MM.1S (cell line): ENCODE results near the gene ZC3H8.

Source experiments
- DNase-seq: peaks from one replicate; pipeline ENCODE4 v3.0.0-alpha.2; 2015
- H2AFZ ChIP-seq: fragments of 300-600 bp; sonication (generic); 2 replicates; pipeline ENCODE4 v1.6.0; 2016; ENCODE audit warnings: antibody characterized with exemption, low read length
- H3F3A ChIP-seq: fragments of 300-600 bp; sonication (generic); 2 replicates; pipeline ENCODE4 v1.6.1; 2016; ENCODE audit warnings: mild to moderate bottlenecking, antibody characterized with exemption, low read length, moderate library complexity, mixed read lengths; ENCODE audit not compliant: insufficient read depth
- H3K27ac ChIP-seq: fragments of 300-600 bp; sonication (generic); 2 replicates; pipeline ENCODE4 v1.5.1; 2016; ENCODE audit warnings: mild to moderate bottlenecking, low read length
- H3K27me3 ChIP-seq: fragments of 300-600 bp; sonication (generic); replicated peaks from 2 replicates; pipeline ENCODE4 v1.6.0; 2016; ENCODE audit warnings: low read length; ENCODE audit not compliant: insufficient read depth
- H3K36me3 ChIP-seq: fragments of 300-600 bp; sonication (generic); replicated peaks from 2 replicates; pipeline ENCODE4 v1.6.1; 2016; ENCODE audit warnings: mild to moderate bottlenecking, low read length, mixed read lengths; ENCODE audit not compliant: insufficient read depth
- H3K4me1 ChIP-seq: fragments of 300-600 bp; sonication (generic); 2 replicates; pipeline ENCODE4 v1.6.1; 2016; ENCODE audit warnings: low read length, mixed read lengths
- H3K4me2 ChIP-seq: fragments of 300-600 bp; sonication (generic); 2 replicates; pipeline ENCODE4 v1.6.0; 2016; ENCODE audit warnings: low read depth, low read length
- H3K4me3 ChIP-seq: fragments of 300-600 bp; sonication (generic); 2 replicates; pipeline ENCODE4 v1.5.1; 2016; ENCODE audit warnings: low read length, mixed read lengths
- H3K79me2 ChIP-seq: fragments of 300-600 bp; sonication (generic); 2 replicates; pipeline ENCODE4 v1.6.1; 2016; ENCODE audit warnings: mixed run types, low read length, mixed read lengths
- H3K9ac ChIP-seq: fragments of 300-600 bp; sonication (generic); 2 replicates; pipeline ENCODE4 v1.6.1; 2016; ENCODE audit warnings: low read length, mixed read lengths
- H3K9me2 ChIP-seq: fragments of 300-600 bp; sonication (generic); replicated peaks from 2 replicates; pipeline ENCODE4 v1.6.1; 2016; ENCODE audit warnings: mild to moderate bottlenecking, low read length, mixed read lengths; ENCODE audit not compliant: insufficient read depth
- H3K9me3 ChIP-seq: fragments of 300-600 bp; sonication (generic); replicated peaks from 2 replicates; pipeline ENCODE4 v1.6.1; 2016; ENCODE audit warnings: mild to moderate bottlenecking, low read length, mixed read lengths; ENCODE audit not compliant: insufficient read depth
- H4K20me1 ChIP-seq: fragments of 300-600 bp; sonication (generic); 2 replicates; pipeline ENCODE4 v1.6.1; 2016; ENCODE audit warnings: mild to moderate bottlenecking, low read length, moderate library complexity, mixed read lengths; ENCODE audit not compliant: insufficient read depth
- EZH2 ChIP-seq: fragments of 300-600 bp; sonication (generic); optimal IDR thresholded peaks from 2 replicates; pipeline ENCODE3; 2017; ENCODE audit warnings: low read depth, mild to moderate bottlenecking, antibody characterized with exemption, low read length, mixed read lengths
- EZH2phosphoT487 ChIP-seq: fragments of 300-600 bp; sonication (generic); IDR thresholded peaks from 2 replicates; pipeline ENCODE4 v1.6.1; 2018; ENCODE audit warnings: antibody characterized with exemption, low read length
- TF ChIP-seq, protein P1 (sequence below): fragments of 300-600 bp; sonication (generic); IDR thresholded peaks from 2 replicates; pipeline ENCODE4 v1.5.1; 2016; ENCODE audit warnings: antibody characterized with exemption, low read length, mixed read lengths

ZC3H8 gene

DNA sequence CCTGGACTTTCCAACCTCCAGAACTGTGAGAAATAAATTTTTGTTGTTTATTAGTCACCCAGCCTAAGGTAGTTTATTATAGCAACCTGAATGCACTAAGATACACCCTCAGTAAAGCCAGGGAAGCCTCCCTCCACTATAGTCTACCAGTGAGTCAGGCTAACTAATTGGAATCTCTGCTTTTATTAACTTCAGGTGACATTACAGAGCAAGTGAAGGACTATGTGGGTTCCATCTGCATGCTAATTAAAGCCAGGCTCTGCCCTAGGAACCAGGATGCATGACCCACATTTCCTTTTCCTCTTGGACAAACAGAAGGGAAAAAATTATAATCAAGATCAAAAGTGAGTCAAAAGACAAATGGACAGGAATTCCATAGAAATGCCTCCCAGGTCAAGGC is 56.1 kb downstream of the ZC3H8 start:
- H3K36me3 ChIP-seq, result no peaks in the 10 kb centered on the region
- H3K4me1 ChIP-seq, result no peaks in the 10 kb centered on the region
- H3K9me3 ChIP-seq, result no peaks in the 10 kb centered on the region
- no peak for DNase-seq
- no peak overlapping the region for H3K9ac ChIP-seq
- TF ChIP-seq, protein P1, sequence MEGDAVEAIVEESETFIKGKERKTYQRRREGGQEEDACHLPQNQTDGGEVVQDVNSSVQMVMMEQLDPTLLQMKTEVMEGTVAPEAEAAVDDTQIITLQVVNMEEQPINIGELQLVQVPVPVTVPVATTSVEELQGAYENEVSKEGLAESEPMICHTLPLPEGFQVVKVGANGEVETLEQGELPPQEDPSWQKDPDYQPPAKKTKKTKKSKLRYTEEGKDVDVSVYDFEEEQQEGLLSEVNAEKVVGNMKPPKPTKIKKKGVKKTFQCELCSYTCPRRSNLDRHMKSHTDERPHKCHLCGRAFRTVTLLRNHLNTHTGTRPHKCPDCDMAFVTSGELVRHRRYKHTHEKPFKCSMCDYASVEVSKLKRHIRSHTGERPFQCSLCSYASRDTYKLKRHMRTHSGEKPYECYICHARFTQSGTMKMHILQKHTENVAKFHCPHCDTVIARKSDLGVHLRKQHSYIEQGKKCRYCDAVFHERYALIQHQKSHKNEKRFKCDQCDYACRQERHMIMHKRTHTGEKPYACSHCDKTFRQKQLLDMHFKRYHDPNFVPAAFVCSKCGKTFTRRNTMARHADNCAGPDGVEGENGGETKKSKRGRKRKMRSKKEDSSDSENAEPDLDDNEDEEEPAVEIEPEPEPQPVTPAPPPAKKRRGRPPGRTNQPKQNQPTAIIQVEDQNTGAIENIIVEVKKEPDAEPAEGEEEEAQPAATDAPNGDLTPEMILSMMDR, result no peak
- TF ChIP-seq EZH2phosphoT487 (no peak), EZH2 (no peak)
- no peak overlapping the region for H3K4me2 ChIP-seq
- no peak overlapping the region for H3K27ac ChIP-seq
- H3K4me3 ChIP-seq, result no peak overlapping the region
- H4K20me1 ChIP-seq, result no peaks in the 10 kb centered on the region
- no peaks in the 10 kb centered on the region for H3K79me2 ChIP-seq
- H3F3A ChIP-seq, result no peaks in the 10 kb centered on the region
- H2AFZ ChIP-seq, result no peak overlapping the region
- H3K9me2 ChIP-seq, result no peaks in the 10 kb centered on the region
- no peaks in the 10 kb centered on the region for H3K27me3 ChIP-seq

DNA sequence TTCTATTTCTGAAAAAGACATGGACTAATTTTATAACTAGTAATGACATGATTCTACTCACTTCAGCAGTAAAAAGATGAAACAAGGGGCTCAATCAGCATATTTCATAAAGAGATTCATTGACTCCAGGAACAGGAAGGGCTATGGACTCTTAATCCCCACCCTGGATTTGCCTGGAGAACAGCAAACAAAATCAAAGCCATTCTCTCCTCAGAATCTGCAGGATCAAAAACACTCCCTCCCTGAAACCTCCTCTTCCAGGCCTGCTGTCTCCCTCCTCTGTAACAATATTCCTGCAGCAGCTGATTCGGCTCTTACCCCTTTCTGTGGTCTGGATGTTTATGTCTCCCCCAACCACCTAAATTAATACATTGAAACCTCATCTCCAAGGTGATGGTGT is 57.0 kb downstream of the ZC3H8 start:
- no peak overlapping the region for H3K9ac ChIP-seq
- no peaks in the 10 kb centered on the region for H3K27me3 ChIP-seq
- no peak for TF ChIP-seq EZH2phosphoT487
- TF ChIP-seq EZH2, result no peak
- TF ChIP-seq, protein P1, result no peak
- H3F3A ChIP-seq, result no peaks in the 10 kb centered on the region
- no peak overlapping the region for H3K27ac ChIP-seq
- H4K20me1 ChIP-seq, result no peaks in the 10 kb centered on the region
- no peaks in the 10 kb centered on the region for H3K9me2 ChIP-seq
- no peak overlapping the region for H3K4me3 ChIP-seq
- H3K36me3 ChIP-seq, result no peaks in the 10 kb centered on the region
- no peak overlapping the region for H3K4me2 ChIP-seq
- no peak overlapping the region for H2AFZ ChIP-seq
- no peaks in the 10 kb centered on the region for H3K79me2 ChIP-seq
- no peak for DNase-seq
- no peaks in the 10 kb centered on the region for H3K4me1 ChIP-seq
- no peaks in the 10 kb centered on the region for H3K9me3 ChIP-seq

DNA sequence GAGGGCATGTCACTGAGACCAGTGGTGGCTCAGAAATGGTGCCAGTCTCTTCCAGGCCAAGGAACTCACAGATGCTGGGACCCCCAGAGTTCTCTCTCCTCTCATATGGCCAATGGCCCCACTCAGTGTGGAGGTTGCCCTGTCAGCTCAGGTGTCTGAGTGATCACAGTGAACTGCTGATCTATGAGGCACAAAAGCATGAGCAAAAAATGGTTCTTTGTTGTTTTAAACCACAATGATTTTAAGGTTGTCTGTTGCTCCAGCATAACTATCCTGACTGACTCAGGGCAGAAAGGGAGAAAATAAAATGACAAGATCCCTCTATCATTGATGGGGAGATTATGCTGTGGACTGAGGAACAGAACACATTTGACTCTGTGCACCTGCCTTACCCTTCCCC is 58.9 kb downstream of the ZC3H8 start:
- Histone ChIP-seq H3K27me3 (no peaks in the 10 kb centered on the region), H3K9ac (no peak overlapping the region), H2AFZ (no peak overlapping the region), H3K4me3 (no peak overlapping the region), H3K4me2 (no peak overlapping the region), H3K4me1 (no peaks in the 10 kb centered on the region), H3K9me2 (no peaks in the 10 kb centered on the region), H3K79me2 (no peaks in the 10 kb centered on the region), H3F3A (no peaks in the 10 kb centered on the region), H3K27ac (no peak overlapping the region), H3K9me3 (no peaks in the 10 kb centered on the region), H3K36me3 (no peaks in the 10 kb centered on the region), H4K20me1 (no peaks in the 10 kb centered on the region)
- DNase-seq, result no peak
- TF ChIP-seq, protein P1, result no peak
- TF ChIP-seq EZH2phosphoT487 (no peak), EZH2 (no peak)
